Karpas-422 (cell line): ENCODE measurements around the gene ERBIN. TPM values are rescaled to one million over a fixed set of nuclear protein-coding genes. Genes with fewer than 3 reads are reported as not detected.

ENCODE experiments used
- DNase-seq: peaks from one replicate; pipeline ENCODE4 v3.0.0-alpha.2; 2015
- H2AFZ ChIP-seq: fragments of 200-600 bp; sonication (generic); 2 replicates; pipeline ENCODE4 v1.6.1; 2014; ENCODE audit warnings: antibody characterized with exemption, low read length, mixed read lengths
- H3K27ac ChIP-seq: fragments of 200-600 bp; sonication (generic); 2 replicates; pipeline ENCODE4 v1.5.1; 2014; ENCODE audit warnings: mild to moderate bottlenecking, low read length, moderate library complexity
- H3K27me3 ChIP-seq: fragments of 200-600 bp; sonication (generic); 2 replicates; pipeline ENCODE4 v1.6.1; 2014; ENCODE audit warnings: low read length, mixed read lengths
- H3K36me3 ChIP-seq: fragments of 200-600 bp; sonication (generic); 2 replicates; pipeline ENCODE4 v1.6.1; 2014; ENCODE audit warnings: low read length, mixed read lengths; ENCODE audit not compliant: insufficient read depth
- H3K4me1 ChIP-seq: fragments of 200-600 bp; sonication (generic); 2 replicates; pipeline ENCODE4 v1.6.1; 2014; ENCODE audit warnings: mild to moderate bottlenecking, low read length, mixed read lengths
- H3K4me2 ChIP-seq: fragments of 200-600 bp; sonication (generic); 2 replicates; pipeline ENCODE4 v1.6.1; 2014; ENCODE audit warnings: low read length, low read depth, mild to moderate bottlenecking; ENCODE audit not compliant: poor library complexity, severe bottlenecking
- H3K4me3 ChIP-seq: fragments of 200-600 bp; sonication (generic); 2 replicates; pipeline ENCODE4 v1.5.1; 2014; ENCODE audit warnings: mild to moderate bottlenecking, antibody characterized with exemption, low read length, mixed read lengths
- H3K79me2 ChIP-seq: fragments of 200-600 bp; sonication (generic); 2 replicates; pipeline ENCODE4 v1.6.1; 2014; ENCODE audit warnings: mild to moderate bottlenecking, low read length, mixed read lengths
- H3K9ac ChIP-seq: fragments of 200-600 bp; sonication (generic); 2 replicates; pipeline ENCODE4 v1.6.0; 2014; ENCODE audit warnings: low read length
- H3K9me2 ChIP-seq: fragments of 200-600 bp; sonication (generic), shearing (Covaris generic); replicated peaks from 2 replicates; pipeline ENCODE4 v1.6.0; 2014; ENCODE audit warnings: mild to moderate bottlenecking, low read length, moderate library complexity; ENCODE audit not compliant: insufficient read depth
- H3K9me3 ChIP-seq: fragments of 300-700, 200-600 bp; sonication (generic); 2 replicates; pipeline ENCODE4 v1.6.1; 2014; ENCODE audit warnings: low read length, mixed read lengths
- H4K20me1 ChIP-seq: fragments of 200-600 bp; sonication (generic); 2 replicates; pipeline ENCODE4 v1.6.1; 2014; ENCODE audit warnings: mild to moderate bottlenecking, antibody characterized with exemption, low read length, low read depth; ENCODE audit not compliant: insufficient read depth
- total RNA-seq: library from RNA; depleted of rRNA; stranded (reverse); fragments of >200 nt; shearing (Covaris generic); gene quantifications from 2 replicates; pipeline ENCODE4 v1.2.3, GENCODE V29; 2014; ENCODE audit warnings: low replicate concordance

ERBIN gene
- total RNA-seq, 1 experiment from 2014 or later, result 203 TPM

DNA sequence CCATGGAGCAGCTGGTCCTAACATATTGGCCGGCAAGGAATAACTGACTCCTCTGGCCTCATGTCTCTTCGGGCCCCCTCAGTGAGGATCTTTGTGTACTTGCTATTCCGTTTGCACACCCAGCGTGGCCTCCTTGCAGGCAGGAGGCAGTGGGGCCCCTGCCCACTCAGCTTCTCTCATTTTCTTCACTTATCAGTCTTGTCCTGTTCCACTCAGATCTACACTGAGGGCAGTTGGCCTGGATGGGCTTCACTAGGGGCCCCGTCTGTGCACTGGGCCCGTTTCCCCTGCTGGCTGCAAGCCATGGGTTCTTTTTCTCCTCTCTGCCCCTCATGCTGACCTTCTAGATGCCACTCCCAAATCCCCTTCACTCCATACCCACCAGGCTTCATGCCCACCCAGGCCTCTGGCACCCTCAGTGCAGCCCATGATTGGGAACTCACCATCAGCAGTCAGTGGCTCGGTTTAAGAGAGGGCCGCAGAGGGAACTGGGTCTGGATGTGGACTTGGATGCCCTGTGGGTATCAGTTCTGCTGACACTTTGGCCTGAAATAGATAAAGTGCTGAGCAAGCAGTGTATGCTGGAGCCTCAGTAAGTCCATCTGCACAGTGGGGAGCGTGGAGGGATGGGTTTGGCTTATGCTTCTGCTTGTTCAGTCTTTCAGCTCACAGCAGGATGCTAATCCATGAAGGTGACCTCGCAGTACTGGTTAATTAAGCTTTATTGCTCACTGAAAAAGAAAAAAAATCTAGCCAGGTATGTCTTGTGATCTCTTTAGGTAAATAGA, 57.9 kb downstream of the ERBIN start:
- no peaks in the 10 kb centered on the region for H4K20me1 ChIP-seq
- H3K79me2 ChIP-seq, result peaks cover 100% of the 10 kb centered on the region
- peaks cover 24% of the 10 kb centered on the region for H3K4me1 ChIP-seq
- no peaks in the 10 kb centered on the region; the same call in 1 of the 2 replicates for H3K36me3 ChIP-seq
- H3K9me2 ChIP-seq, result no peaks in the 10 kb centered on the region
- no peak overlapping the region for H2AFZ ChIP-seq
- DNase-seq, result no peak
- H3K9ac ChIP-seq, result no peak overlapping the region
- H3K9me3 ChIP-seq, result no peaks in the 10 kb centered on the region
- no peaks in the 10 kb centered on the region for H3K27me3 ChIP-seq
- no peak overlapping the region for H3K4me2 ChIP-seq
- no peak overlapping the region for H3K4me3 ChIP-seq
- no peak overlapping the region for H3K27ac ChIP-seq

DNA sequence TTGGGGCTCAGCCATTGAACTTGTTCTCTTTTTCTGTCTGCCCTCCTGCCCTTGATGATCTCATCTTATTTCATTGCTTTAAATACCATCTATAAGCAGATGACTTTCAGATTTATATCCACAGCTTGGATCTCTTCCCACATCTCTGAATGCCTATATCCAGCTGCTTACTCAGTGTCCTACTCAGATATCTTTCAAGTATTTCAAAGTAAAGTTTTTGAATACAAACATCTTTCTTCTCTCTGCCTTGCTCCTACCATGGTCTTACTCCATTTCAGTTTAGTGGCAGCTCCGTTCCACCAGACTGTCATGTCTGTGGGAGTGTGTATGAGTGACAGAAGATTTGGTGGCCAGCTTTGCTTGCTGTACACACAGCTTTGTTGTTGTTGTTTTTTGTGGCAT, 59.7 kb downstream of the ERBIN start:
- H3K79me2 ChIP-seq, result peaks cover 96% of the 10 kb centered on the region
- H4K20me1 ChIP-seq, result no peaks in the 10 kb centered on the region
- H3K4me3 ChIP-seq, result no peak overlapping the region
- no peak overlapping the region for H3K4me2 ChIP-seq
- H3K27ac ChIP-seq, result no peak overlapping the region
- H3K9me2 ChIP-seq, result no peaks in the 10 kb centered on the region
- H3K36me3 ChIP-seq, result peaks cover 5% of the 10 kb centered on the region; the same call in 1 of the 2 replicates
- no peaks in the 10 kb centered on the region for H3K27me3 ChIP-seq
- H3K9ac ChIP-seq, result no peak overlapping the region
- H2AFZ ChIP-seq, result no peak overlapping the region
- H3K4me1 ChIP-seq, result peaks cover 21% of the 10 kb centered on the region
- DNase-seq, result no peak
- H3K9me3 ChIP-seq, result no peaks in the 10 kb centered on the region

DNA sequence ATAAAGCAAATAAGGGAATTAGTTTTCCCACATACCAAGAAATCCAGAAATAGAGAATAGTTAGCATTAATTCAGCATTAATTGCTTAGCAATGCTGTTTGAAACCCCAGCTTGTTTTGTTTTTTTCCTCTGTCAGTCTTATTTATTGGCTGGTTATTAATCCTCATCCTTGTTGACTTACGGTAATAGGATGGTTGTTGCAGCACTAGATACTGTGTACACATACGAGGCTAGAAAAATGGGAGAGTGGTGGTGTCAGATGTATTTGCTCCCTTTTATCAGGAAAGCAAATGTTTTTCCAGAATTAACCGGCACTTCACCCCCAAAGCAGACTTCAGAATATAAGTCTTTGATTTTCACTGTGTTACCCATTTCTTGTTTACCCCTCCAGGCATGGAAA, 60.4 kb downstream of the ERBIN start:
- H3K4me2 ChIP-seq, result no peak overlapping the region
- no peak overlapping the region for H3K27ac ChIP-seq
- H3K79me2 ChIP-seq, result peaks cover 96% of the 10 kb centered on the region
- no peak overlapping the region for H2AFZ ChIP-seq
- H4K20me1 ChIP-seq, result no peaks in the 10 kb centered on the region
- no peaks in the 10 kb centered on the region for H3K27me3 ChIP-seq
- no peaks in the 10 kb centered on the region for H3K9me2 ChIP-seq
- no peak for DNase-seq
- H3K9ac ChIP-seq, result no peak overlapping the region
- no peak overlapping the region for H3K4me3 ChIP-seq
- H3K4me1 ChIP-seq, result peaks cover 13% of the 10 kb centered on the region
- peaks cover 9% of the 10 kb centered on the region; the same call in 1 of the 2 replicates for H3K36me3 ChIP-seq
- H3K9me3 ChIP-seq, result no peaks in the 10 kb centered on the region

DNA sequence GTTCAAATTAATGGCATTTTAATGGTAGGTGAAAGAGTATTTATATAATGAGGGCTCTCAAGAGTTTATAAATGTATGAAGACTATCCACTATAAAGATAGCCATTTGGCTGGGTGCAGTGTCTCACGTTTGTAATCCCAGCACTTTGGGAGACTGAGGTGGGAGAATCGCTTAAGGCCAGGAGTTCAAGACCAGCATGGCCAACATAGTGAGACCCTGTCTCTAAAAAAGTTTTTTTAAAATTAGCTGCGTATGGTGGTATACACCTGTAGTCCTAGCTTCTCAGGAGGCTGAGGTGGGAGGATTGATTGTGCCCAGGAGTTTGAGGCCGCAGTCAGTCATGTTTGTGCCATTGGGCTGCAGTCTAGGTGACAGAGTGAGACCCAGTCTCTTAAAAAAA, 61.6 kb downstream of the ERBIN start:
- Histone ChIP-seq H3K27ac (no peak overlapping the region), H3K9ac (no peak overlapping the region), H2AFZ (no peak overlapping the region), H3K4me1 (peaks cover 2% of the 10 kb centered on the region), H3K36me3 (peaks cover 20% of the 10 kb centered on the region; the same call in 1 of the 2 replicates), H4K20me1 (no peaks in the 10 kb centered on the region), H3K9me3 (no peaks in the 10 kb centered on the region), H3K9me2 (no peaks in the 10 kb centered on the region), H3K27me3 (no peaks in the 10 kb centered on the region), H3K4me2 (no peak overlapping the region), H3K4me3 (no peak overlapping the region), H3K79me2 (peaks cover 96% of the 10 kb centered on the region)
- no peak for DNase-seq

DNA sequence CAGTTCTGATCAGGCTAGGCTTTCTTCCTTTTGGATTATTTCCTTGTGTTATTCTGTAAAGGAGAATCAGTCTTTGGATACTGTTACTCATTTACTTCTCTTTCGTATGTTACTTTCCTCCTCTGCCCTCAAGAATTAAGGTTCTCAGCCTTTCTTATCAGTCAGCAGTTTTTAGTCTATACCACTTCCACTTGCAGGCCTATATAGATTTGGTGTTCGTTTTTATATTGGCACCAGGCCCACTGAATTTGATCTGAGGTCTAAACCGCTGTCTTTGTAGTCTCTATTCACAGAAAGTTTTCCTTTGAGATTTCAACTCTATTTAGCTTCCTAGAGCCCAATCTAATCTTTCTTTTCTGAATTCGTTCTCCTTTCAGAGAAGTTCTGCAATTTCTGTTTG, 62.8 kb downstream of the ERBIN start:
- H2AFZ ChIP-seq, result no peak overlapping the region
- no peaks in the 10 kb centered on the region for H4K20me1 ChIP-seq
- no peaks in the 10 kb centered on the region for H3K9me3 ChIP-seq
- no peak overlapping the region for H3K4me3 ChIP-seq
- H3K4me1 ChIP-seq, result no peaks in the 10 kb centered on the region
- H3K9ac ChIP-seq, result no peak overlapping the region
- H3K79me2 ChIP-seq, result peaks cover 96% of the 10 kb centered on the region
- no peak overlapping the region for H3K27ac ChIP-seq
- no peaks in the 10 kb centered on the region for H3K9me2 ChIP-seq
- no peak overlapping the region for H3K4me2 ChIP-seq
- peaks cover 31% of the 10 kb centered on the region for H3K36me3 ChIP-seq
- no peak for DNase-seq
- no peaks in the 10 kb centered on the region for H3K27me3 ChIP-seq

DNA sequence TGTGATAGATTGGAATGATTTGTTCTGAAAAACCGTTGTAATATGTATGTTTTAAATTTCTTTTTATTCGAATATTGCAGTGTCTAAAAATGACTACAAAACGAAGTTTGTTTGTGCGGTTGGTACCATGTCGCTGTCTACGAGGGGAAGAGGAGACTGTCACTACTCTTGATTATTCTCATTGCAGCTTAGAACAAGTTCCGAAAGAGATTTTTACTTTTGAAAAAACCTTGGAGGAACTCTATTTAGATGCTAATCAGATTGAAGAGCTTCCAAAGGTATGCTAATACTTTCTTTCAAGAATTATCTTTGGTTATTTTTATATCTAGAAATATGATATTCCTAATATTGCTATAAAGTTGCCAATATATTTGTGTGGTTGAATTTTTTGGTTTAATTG, 66.3 kb downstream of the ERBIN start:
- Histone ChIP-seq H3K79me2 (peaks cover 95% of the 10 kb centered on the region), H3K27ac (no peak overlapping the region), H3K36me3 (peaks cover 56% of the 10 kb centered on the region)

DNA sequence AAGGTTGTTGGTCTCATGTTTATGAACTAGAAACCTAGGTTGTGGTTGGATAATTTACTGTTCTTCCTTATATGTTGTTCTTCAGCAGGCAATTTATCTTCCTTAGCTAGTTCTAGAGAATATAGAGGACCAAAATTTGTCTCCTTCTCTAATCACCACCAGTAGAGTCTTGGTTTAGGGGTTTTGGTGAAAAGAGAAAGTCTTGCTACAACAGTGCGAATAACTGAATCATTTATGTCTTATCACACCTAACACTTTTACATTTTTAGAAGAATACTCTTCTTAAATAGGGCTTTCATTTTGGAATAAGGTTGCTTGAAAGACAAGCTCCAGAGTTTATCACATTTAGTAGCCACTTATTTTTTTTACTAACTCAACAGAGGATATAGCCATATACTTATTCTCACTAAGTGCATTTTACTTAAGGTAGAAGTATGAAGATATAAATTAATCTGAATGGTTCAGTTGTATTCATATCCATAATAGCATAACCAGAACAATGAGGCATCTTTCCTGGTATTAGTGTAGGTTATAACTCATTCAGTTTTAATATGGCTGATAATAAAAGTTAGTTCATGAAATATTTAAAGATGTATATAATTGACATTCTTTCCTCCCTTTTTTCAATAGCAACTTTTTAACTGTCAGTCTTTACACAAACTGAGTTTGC, 67.9 kb downstream of the ERBIN start:
- DNase-seq, result no peak
- Histone ChIP-seq H3K4me2 (no peak overlapping the region), H3K9me2 (no peaks in the 10 kb centered on the region), H3K9me3 (no peaks in the 10 kb centered on the region), H3K27me3 (no peaks in the 10 kb centered on the region), H3K27ac (peak overlapping the region; percentile 19; the same call in 1 of the 2 replicates), H3K4me3 (no peak overlapping the region), H4K20me1 (no peaks in the 10 kb centered on the region), H3K79me2 (peaks cover 92% of the 10 kb centered on the region), H2AFZ (no peak overlapping the region), H3K4me1 (peaks cover 12% of the 10 kb centered on the region), H3K9ac (no peak overlapping the region), H3K36me3 (peaks cover 56% of the 10 kb centered on the region)

More for the DNA sequence above, 66.3 kb downstream of the ERBIN start:
- no peaks in the 10 kb centered on the region for H4K20me1 ChIP-seq
- H3K9me3 ChIP-seq, result no peaks in the 10 kb centered on the region
- H3K4me3 ChIP-seq, result no peak overlapping the region
- no peaks in the 10 kb centered on the region for H3K9me2 ChIP-seq
- H3K9ac ChIP-seq, result no peak overlapping the region
- H3K4me2 ChIP-seq, result no peak overlapping the region
- DNase-seq, result no peak
- H2AFZ ChIP-seq, result no peak overlapping the region
- H3K4me1 ChIP-seq, result peaks cover 12% of the 10 kb centered on the region
- no peaks in the 10 kb centered on the region for H3K27me3 ChIP-seq

DNA sequence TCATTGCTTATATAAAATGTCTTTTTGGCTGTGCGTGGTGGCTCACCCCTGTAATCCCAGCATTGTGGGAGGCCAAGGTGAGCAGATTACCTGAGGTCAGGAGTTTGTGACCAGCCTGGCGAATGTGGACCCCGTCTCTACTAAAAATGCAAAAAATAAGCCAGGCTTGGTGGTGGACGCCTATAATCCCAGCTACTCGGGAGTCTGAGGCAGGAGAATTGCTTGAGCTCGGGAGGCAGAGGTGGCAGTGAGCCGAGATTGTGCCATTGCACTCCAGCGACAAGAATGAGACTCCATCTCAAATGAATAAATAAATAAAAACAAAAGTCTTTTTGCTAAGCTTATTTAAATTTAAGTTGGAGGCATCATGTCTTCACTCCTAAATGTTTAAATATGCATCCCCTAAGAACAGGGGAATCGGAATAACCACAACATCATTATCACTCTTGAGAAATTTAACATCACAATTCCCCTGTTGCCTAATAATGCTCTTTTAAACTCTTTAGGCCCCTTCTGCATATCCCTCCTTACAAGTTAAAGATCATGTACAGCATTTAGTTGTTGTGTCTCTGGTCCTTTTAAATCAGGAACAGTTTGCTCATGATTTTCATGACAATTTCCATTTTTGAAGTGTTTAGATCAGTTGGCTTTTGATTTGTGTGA, 72.8 kb downstream of the ERBIN start:
- no peak overlapping the region for H3K27ac ChIP-seq
- H3K79me2 ChIP-seq, result peaks cover 95% of the 10 kb centered on the region
- H3K9ac ChIP-seq, result no peak overlapping the region
- no peaks in the 10 kb centered on the region for H4K20me1 ChIP-seq
- no peak overlapping the region for H3K4me3 ChIP-seq
- peaks cover 12% of the 10 kb centered on the region for H3K4me1 ChIP-seq
- peaks cover 60% of the 10 kb centered on the region for H3K36me3 ChIP-seq
- no peaks in the 10 kb centered on the region for H3K27me3 ChIP-seq
- no peaks in the 10 kb centered on the region for H3K9me3 ChIP-seq
- no peak overlapping the region for H3K4me2 ChIP-seq
- no peak overlapping the region for H2AFZ ChIP-seq
- DNase-seq, result no peak
- no peaks in the 10 kb centered on the region for H3K9me2 ChIP-seq
